GM12878 (cell line): ENCODE results near the gene EPB41L4A. TPM values are rescaled to one million over a fixed set of nuclear protein-coding genes. Genes with fewer than 3 reads are reported as not detected.

Experiments used
- ATAC-seq: fragments of 200-7000 bp; cut with Tn5 transposase; 3 replicates; pipeline ENCODE4 v1.9.1; 2020; ENCODE audit warnings: mild to moderate bottlenecking, moderate library complexity
- BruUV-seq: library from RNA; stranded (reverse); fragments of 400-500 nt; replicated peaks from 2 replicates; lab custom pipeline; 2021; lab: Mats Ljungman, UMichigan
- CTCF ChIA-PET: fragments of 300-600 bp; sonication (Branson Sonifier 250); formaldehyde crosslinking; extraction: SDS; loops from one replicate; lab custom pipeline; 2021; ENCODE audit warnings: inconsistent platforms; lab: Yijun Ruan, JAX
- POLR2A ChIA-PET: fragments of 350-600 bp; formaldehyde crosslinking; extraction: SDS; loops from one replicate; lab custom pipeline; 2021; ENCODE audit warnings: inconsistent platforms; lab: Charles Lee
- RAD21 ChIA-PET: fragments of 300-600 bp; sonication (Branson Sonifier 250); formaldehyde crosslinking; loops from one replicate; lab custom pipeline; 2023; ENCODE audit warnings: antibody characterized with exemption; ENCODE audit not compliant: unreplicated experiment; lab: Charles Lee
- SMC1A ChIA-PET: fragments of 300-600 bp; sonication (Branson Sonifier 250); formaldehyde crosslinking; loops from one replicate; lab custom pipeline; 2023; ENCODE audit not compliant: unreplicated experiment, uncharacterized antibody; lab: Charles Lee
- DNase-seq: peaks from one replicate; pipeline ENCODE4 v3.0.0-alpha.2; 2011; ENCODE audit warnings: low read depth, low spot score
- FAIRE-seq: peaks from 3 replicates; lab custom pipeline; 2011; peaks lifted over from hg19 to GRCh38; lab: Jason Lieb, UNC
- H2AFZ ChIP-seq: 2 replicates; pipeline ENCODE4 v1.6.0; 2011; ENCODE audit warnings: low read depth, low read length, control low read depth; ENCODE audit not compliant: control insufficient read depth
- H3K27ac ChIP-seq: 2 replicates; pipeline ENCODE4 v1.5.1; 2011; ENCODE audit warnings: control low read depth; ENCODE audit not compliant: control insufficient read depth, insufficient read depth
- H3K27me3 ChIP-seq, 2 experiments: replicated peaks in 1 of 2; 2 replicates each; pipeline versions ENCODE4 v1.6.0 to v1.6.1; 2011; ENCODE audit warnings: low read length in 1 of 2; ENCODE audit not compliant: control insufficient read depth in 2 of 2, insufficient read depth in 2 of 2
- H3K36me3 ChIP-seq, 2 experiments: 2 replicates each; pipeline ENCODE4 v1.5.1; 2011; ENCODE audit warnings: low read length in 1 of 2; ENCODE audit not compliant: control insufficient read depth in 2 of 2, insufficient read depth in 2 of 2
- H3K4me1 ChIP-seq: 2 replicates; pipeline ENCODE4 v1.6.1; 2011; ENCODE audit warnings: mild to moderate bottlenecking, low read length, moderate library complexity, mixed read lengths; ENCODE audit not compliant: control insufficient read depth, insufficient read depth
- H3K4me2 ChIP-seq: 2 replicates; pipeline ENCODE4 v1.6.0; 2011; ENCODE audit warnings: control low read depth; ENCODE audit not compliant: control insufficient read depth, insufficient read depth
- H3K4me3 ChIP-seq: fragments of 200-600 bp; sonication (generic); 2 replicates; pipeline ENCODE4 v1.5.1; 2016
- H3K79me2 ChIP-seq: 2 replicates; pipeline ENCODE4 v1.6.0; 2011; ENCODE audit warnings: low read length; ENCODE audit not compliant: control insufficient read depth, insufficient read depth
- H3K9ac ChIP-seq: 2 replicates; pipeline ENCODE4 v1.8.0; 2011; ENCODE audit warnings: low read length, control low read depth, mixed read lengths; ENCODE audit not compliant: control insufficient read depth, insufficient read depth
- H3K9me3 ChIP-seq: replicated peaks from 3 replicates; pipeline ENCODE4 v1.5.1; 2011; ENCODE audit warnings: mild to moderate bottlenecking, low read length; ENCODE audit not compliant: control insufficient read depth, insufficient read depth
- H4K20me1 ChIP-seq: 2 replicates; pipeline ENCODE4 v1.6.0; 2011; ENCODE audit not compliant: control insufficient read depth, insufficient read depth
- BMI1 ChIP-seq: fragments of 450-650 bp; IDR thresholded peaks from 2 replicates; pipeline ENCODE4 v1.6.1; 2016; ENCODE audit warnings: mild to moderate bottlenecking, moderate library complexity, borderline replicate concordance
- CEBPB ChIP-seq, 2 experiments: fragments of 150-350 bp in 1 of 2; IDR thresholded peaks; 2 replicates each; pipeline ENCODE4 v1.6.1; 2012 to 2014; ENCODE audit warnings: low read depth in 2 of 2, low read length in 2 of 2, borderline replicate concordance in 1 of 2, inconsistent platforms in 1 of 2
- EZH2 ChIP-seq: IDR thresholded peaks from 2 replicates; pipeline ENCODE4 v1.6.1; 2012; ENCODE audit warnings: low read depth, mild to moderate bottlenecking, control low read depth, inconsistent platforms, low read length, borderline replicate concordance; ENCODE audit not compliant: control insufficient read depth
- FOS ChIP-seq: IDR thresholded peaks from 3 replicates; pipeline ENCODE4 v1.6.1; 2011; ENCODE audit warnings: borderline replicate concordance; ENCODE audit not compliant: insufficient read length; ENCODE audit errors: extremely low read depth
- MLLT1 ChIP-seq: fragments of 450-650 bp; IDR thresholded peaks from 2 replicates; pipeline ENCODE4 v1.6.1; 2016; ENCODE audit warnings: mild to moderate bottlenecking
- MTA3 ChIP-seq: IDR thresholded peaks from 2 replicates; pipeline ENCODE4 v1.6.1; 2012; ENCODE audit warnings: low read length, inconsistent platforms, borderline replicate concordance
- NFYA ChIP-seq: IDR thresholded peaks from 2 replicates; pipeline ENCODE4 v1.6.1; 2011; ENCODE audit warnings: low read depth, mild to moderate bottlenecking, low read length, improper control_type of control experiment, borderline replicate concordance
- RFX5 ChIP-seq: IDR thresholded peaks from 2 replicates; pipeline ENCODE4 v1.6.1; 2011; ENCODE audit warnings: low read depth, low read length, improper control_type of control experiment
- SIN3A ChIP-seq: IDR thresholded peaks from 2 replicates; pipeline ENCODE4 v1.6.1; 2012; ENCODE audit warnings: low read depth, low read length, improper control_type of control experiment
- SP1 ChIP-seq: IDR thresholded peaks from one replicate; pipeline ENCODE4 v1.6.1; 2011; ENCODE audit warnings: low read depth, low read length
- TAF1 ChIP-seq: IDR thresholded peaks from 2 replicates; pipeline ENCODE4 v1.6.1; 2011; ENCODE audit warnings: mild to moderate bottlenecking, low read depth, low read length, borderline replicate concordance
- WGBS: methylation state at CpG from one replicate; pipeline ENCODE4 v1.1.6; 2016; ENCODE audit warnings: low lambda C conversion rate; ENCODE audit not compliant: insufficient replicate concordance, insufficient coverage; ENCODE audit errors: missing lambda C conversion rate; 5-methylcytosine and 5-hydroxymethylcytosine counted together
- in situ Hi-C: fragments of 300-500 bp; cut with MboI; formaldehyde crosslinking; loops from 9 replicates; pipeline ENCODE4 v1.14.3; 2018; ENCODE audit warnings: mixed read lengths
- intact Hi-C: fragments of 100-400 bp; cut with micrococcal nuclease; formaldehyde crosslinking; loops from one replicate; pipeline ENCODE4 v1.14.2; 2022; ENCODE audit not compliant: unreplicated experiment
- polyA plus RNA-seq, 11 experiments: library from polyadenylated mRNA; depleted of rRNA in 4 of 11; unstranded in 6 of 11; stranded (reverse) in 5 of 11; fragments of >200 nt; fragmentation: Nextera tagmentation in 4 of 11; fragmentation: Illumina TruSeq in 1 of 11; extraction: Ambion mirVana in 4 of 11; extraction: Trizol in 1 of 11; gene quantifications; 1 replicate in 1 of 11; 2 replicates in 10 of 11; pipeline versions ENCODE4 v1.2.1 to v1.2.3, GENCODE V29; 2011 to 2016; ENCODE audit warnings: inconsistent platforms in 2 of 11, missing spikeins in 2 of 11, low read depth in 1 of 11
- total RNA-seq, 4 experiments: library from RNA; depleted of rRNA in 3 of 4; stranded (reverse); fragments of >200 nt in 3 of 4; fragmentation: Illumina TruSeq in 1 of 4; extraction: Trizol in 1 of 4; gene quantifications; 2 replicates each; pipeline versions ENCODE4 v1.2.1 to v1.2.3, GENCODE V29; 2013 to 2021

The EPB41L4A gene
- total and polyA plus RNA-seq, 10 of the 15 experiments (the other 5 are each of a cell fraction or from before 2014, with no cell fraction given), result 0.10 to 0.67 (median 0.30) TPM

GRCh38 chr5:112388074-112388473 lies 31.0 kb downstream of the EPB41L4A start (continued):
- no peak for TF ChIP-seq MLLT1
- TF ChIP-seq BMI1, result no peak
- no peak for TF ChIP-seq SIN3A
- TF ChIP-seq, all 136 proteins: peak for 0

GRCh38 chr5:112386766-112387165 lies 32.3 kb downstream of the EPB41L4A start:
- no TSS peak for BruUV-seq
- CTCF ChIA-PET, result interaction anchor here (0.7 to 3.9 kb wide), 4 partner anchors 25 to 204 kb away, joined by 3 to 12 read pairs (median 3); partner anchors contain the start of gene EPB41L4A
- Histone ChIP-seq H3K4me1 (no peaks in the 10 kb centered on the region), H3K79me2 (no peaks in the 10 kb centered on the region), H3K4me2 (no peak overlapping the region), H3K27ac (no peak overlapping the region), H3K9me3 (no peaks in the 10 kb centered on the region), H4K20me1 (no peaks in the 10 kb centered on the region), H3K36me3 (no peaks in the 10 kb centered on the region), H3K4me3 (no peak overlapping the region), H3K27me3 (peaks cover 0 to 3% of the 10 kb centered on the region in 2 experiments; a peak in 2 of 4 replicates), H2AFZ (no peak overlapping the region), H3K9ac (no peak overlapping the region)
- no peak for FAIRE-seq
- SMC1A ChIA-PET, result interaction anchor here (0.6 to 1.5 kb wide), 4 partner anchors 13 to 54 kb away, joined by 3 to 4 read pairs (median 3); no protein-coding TSS in a partner anchor
- 31% methylated on average over 5 of the region's 5 CpGs for WGBS
- DNase-seq, result no peak
- RAD21 ChIA-PET, result no interaction called here
- intact Hi-C loops, result no loop called here
- ATAC-seq, result no peak
- in situ Hi-C loops, result no loop called here
- POLR2A ChIA-PET, result interaction anchor here (0.5 kb wide), 1 partner anchor 908 kb away, joined by 4 read pairs; no protein-coding TSS in a partner anchor
- TF ChIP-seq MTA3 (no peak), SP1 (no peak), FOS (no peak), TAF1 (no peak), NFYA (no peak), EZH2 (no peak), RFX5 (no peak), CEBPB (IDR thresholded peaks at IDR 0.05; ENCODE audit: borderline replicate concordance in 1 of 2, low read depth in 2 of 2, low read length in 2 of 2) (no peak)
